Bronchial epithelial cell (primary cell): Measurements from ENCODE around the gene FKBP2. TPM values are rescaled to one million over a fixed set of nuclear protein-coding genes. Genes with fewer than 3 reads are reported as not detected.

Experiments used
- DNase-seq: peaks from one replicate; pipeline ENCODE4 v3.0.0-alpha.2; 2010; ENCODE audit warnings: low read depth
- FAIRE-seq: peaks from 2 replicates; lab custom pipeline; 2011; peaks lifted over from hg19 to GRCh38; lab: Jason Lieb, UNC
- H3K27me3 ChIP-seq: 2 replicates; pipeline ENCODE4 v1.5.1; 2011; ENCODE audit warnings: low read length; ENCODE audit not compliant: control insufficient read depth, insufficient read depth
- H3K36me3 ChIP-seq: 2 replicates; pipeline ENCODE4 v1.5.1; 2011; ENCODE audit warnings: low read length; ENCODE audit not compliant: control insufficient read depth, insufficient read depth
- H3K4me3 ChIP-seq: 2 replicates; pipeline ENCODE4 v1.5.1; 2011; ENCODE audit warnings: mild to moderate bottlenecking, low read depth, low read length, control low read depth
- total RNA-seq: library from RNA; depleted of rRNA; stranded (reverse); fragments of >200 nt; gene quantifications from 2 replicates; pipeline ENCODE4 v1.2.1, GENCODE V29; 2014
- TF ChIP-seq, protein P1 (sequence below): IDR thresholded peaks from 2 replicates; pipeline ENCODE4 v1.5.1; 2011; ENCODE audit warnings: mild to moderate bottlenecking, moderate library complexity, low read length, control low read depth, inconsistent platforms; ENCODE audit not compliant: insufficient read depth, severe bottlenecking

Gene FKBP2
- total RNA-seq, 1 donor from 2014 or later = 45.0 TPM

GRCh38 chr11:64207256-64208085 lies 33.4 kb upstream of the FKBP2 start:
- TF ChIP-seq, protein P1, sequence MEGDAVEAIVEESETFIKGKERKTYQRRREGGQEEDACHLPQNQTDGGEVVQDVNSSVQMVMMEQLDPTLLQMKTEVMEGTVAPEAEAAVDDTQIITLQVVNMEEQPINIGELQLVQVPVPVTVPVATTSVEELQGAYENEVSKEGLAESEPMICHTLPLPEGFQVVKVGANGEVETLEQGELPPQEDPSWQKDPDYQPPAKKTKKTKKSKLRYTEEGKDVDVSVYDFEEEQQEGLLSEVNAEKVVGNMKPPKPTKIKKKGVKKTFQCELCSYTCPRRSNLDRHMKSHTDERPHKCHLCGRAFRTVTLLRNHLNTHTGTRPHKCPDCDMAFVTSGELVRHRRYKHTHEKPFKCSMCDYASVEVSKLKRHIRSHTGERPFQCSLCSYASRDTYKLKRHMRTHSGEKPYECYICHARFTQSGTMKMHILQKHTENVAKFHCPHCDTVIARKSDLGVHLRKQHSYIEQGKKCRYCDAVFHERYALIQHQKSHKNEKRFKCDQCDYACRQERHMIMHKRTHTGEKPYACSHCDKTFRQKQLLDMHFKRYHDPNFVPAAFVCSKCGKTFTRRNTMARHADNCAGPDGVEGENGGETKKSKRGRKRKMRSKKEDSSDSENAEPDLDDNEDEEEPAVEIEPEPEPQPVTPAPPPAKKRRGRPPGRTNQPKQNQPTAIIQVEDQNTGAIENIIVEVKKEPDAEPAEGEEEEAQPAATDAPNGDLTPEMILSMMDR = no peak
- peaks cover 30% of the 10 kb centered on the region for H3K36me3 ChIP-seq
- FAIRE-seq (no peak), DNase-seq (no peak)
- H3K27me3 ChIP-seq = no peaks in the 10 kb centered on the region
- H3K4me3 ChIP-seq = no peak overlapping the region

GRCh38 chr11:64208086-64208795 lies 32.7 kb upstream of the FKBP2 start:
- TF ChIP-seq, protein P1 = no peak
- peaks cover 22% of the 10 kb centered on the region for H3K36me3 ChIP-seq
- FAIRE-seq (no peak), DNase-seq (no peak)
- no peak overlapping the region for H3K4me3 ChIP-seq
- no peaks in the 10 kb centered on the region for H3K27me3 ChIP-seq

- no peak for DNase-seq
- Histone ChIP-seq H3K4me3 (no peak overlapping the region), H3K36me3 (peaks cover 20% of the 10 kb centered on the region), H3K27me3 (no peaks in the 10 kb centered on the region)
- TF ChIP-seq, protein P1 = no peak
- FAIRE-seq = no peak
These were observed 31.9 kb upstream of the FKBP2 start for GRCh38 chr11:64208796-64209562.

DNA sequence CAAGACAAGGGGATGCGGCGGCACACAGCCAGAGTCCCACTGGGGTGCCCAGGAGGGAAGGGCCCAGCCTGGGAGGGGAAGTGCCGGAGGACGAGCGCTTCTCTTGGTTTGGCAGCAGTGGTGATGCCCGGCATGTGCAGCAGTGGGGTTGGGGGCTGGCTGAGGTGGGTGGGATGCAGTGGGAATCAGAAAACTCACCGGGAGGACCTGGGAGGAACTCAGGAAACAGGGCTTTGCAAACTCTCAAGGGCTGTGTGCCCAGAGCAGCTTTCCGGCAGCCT lies 31.4 kb upstream of the FKBP2 start:
- Histone ChIP-seq H3K27me3 (no peaks in the 10 kb centered on the region), H3K36me3 (peaks cover 17% of the 10 kb centered on the region), H3K4me3 (no peak overlapping the region)
- DNase-seq = no peak
- TF ChIP-seq, protein P1 = no peak
- FAIRE-seq = no peak

GRCh38 chr11:64210301-64211020 lies 30.4 kb upstream of the FKBP2 start:
- Histone ChIP-seq H3K4me3 (no peak overlapping the region), H3K27me3 (no peaks in the 10 kb centered on the region), H3K36me3 (peaks cover 16% of the 10 kb centered on the region)
- DNase-seq (no peak), FAIRE-seq (no peak)
- TF ChIP-seq, protein P1 = no peak
